Colonic mucosa (tissue), 4 donors: Measurements from ENCODE around the gene POLE2. TPM values are rescaled to one million over a fixed set of nuclear protein-coding genes. Genes with fewer than 3 reads are reported as not detected.
"Not testable (repeated sequence)": the region's sequence is repeated elsewhere in the genome, so short reads cannot be mapped to it uniquely, and the experiment has no call there.

Experiments
- DNase-seq: peaks from one replicate; pipeline ENCODE4 v3.0.0-alpha.2; 2020
- H3K27ac ChIP-seq: fragments of 200-600 bp; one replicate; pipeline ENCODE4 v1.8.0; 2021
- H3K27me3 ChIP-seq: fragments of 200-600 bp; one replicate; pipeline ENCODE4 v1.8.0; 2021
- H3K36me3 ChIP-seq: fragments of 200-600 bp; one replicate; pipeline ENCODE4 v1.8.0; 2021
- H3K4me1 ChIP-seq: fragments of 200-600 bp; one replicate; pipeline ENCODE4 v1.8.0; 2021; ENCODE audit warnings: mild to moderate bottlenecking
- H3K4me3 ChIP-seq: fragments of 200-600 bp; one replicate; pipeline ENCODE4 v1.8.0; 2021
- H3K9ac ChIP-seq, 2 donors: one replicate each; pipeline ENCODE4 v1.7.0; 2013; ENCODE audit warnings: control low read depth in 2 of 2, low read depth in 2 of 2, low read length in 2 of 2
- H3K9me3 ChIP-seq: fragments of 200-600 bp; one replicate; pipeline ENCODE4 v1.8.0; 2021
- intact Hi-C: fragments of 100-400 bp; cut with DNase I; formaldehyde crosslinking; loops from one replicate; pipeline ENCODE4 v1.14.1; 2022
- total RNA-seq, 2 donors: library from RNA; stranded (reverse); fragmentation: NEBNext Ultra II Directional in 1 of 2; extraction: Animal tissue kit (Norgen Biotek cat#: 25700) in 1 of 2; gene quantifications; one replicate each; pipeline ENCODE4 v1.2.1, GENCODE V29; 2021
- TF ChIP-seq, protein P1 (sequence below): fragments of 200-600 bp; IDR thresholded peaks from one replicate; pipeline ENCODE4 v1.8.0; 2022; ENCODE audit warnings: antibody characterized with exemption, mild to moderate bottlenecking
- donor health status: healthy.
- donor health status: DM: no; HTN: no; CAD: no.
- donor health status: DM: no; HTN: no; CAD: no.

POLE2 gene, protein sequence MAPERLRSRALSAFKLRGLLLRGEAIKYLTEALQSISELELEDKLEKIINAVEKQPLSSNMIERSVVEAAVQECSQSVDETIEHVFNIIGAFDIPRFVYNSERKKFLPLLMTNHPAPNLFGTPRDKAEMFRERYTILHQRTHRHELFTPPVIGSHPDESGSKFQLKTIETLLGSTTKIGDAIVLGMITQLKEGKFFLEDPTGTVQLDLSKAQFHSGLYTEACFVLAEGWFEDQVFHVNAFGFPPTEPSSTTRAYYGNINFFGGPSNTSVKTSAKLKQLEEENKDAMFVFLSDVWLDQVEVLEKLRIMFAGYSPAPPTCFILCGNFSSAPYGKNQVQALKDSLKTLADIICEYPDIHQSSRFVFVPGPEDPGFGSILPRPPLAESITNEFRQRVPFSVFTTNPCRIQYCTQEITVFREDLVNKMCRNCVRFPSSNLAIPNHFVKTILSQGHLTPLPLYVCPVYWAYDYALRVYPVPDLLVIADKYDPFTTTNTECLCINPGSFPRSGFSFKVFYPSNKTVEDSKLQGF
- total RNA-seq, result 10 to 100 TPM in 1 of 2 donors, 1 to 10 TPM in 1; 2.5 to 15.9 TPM

DNA sequence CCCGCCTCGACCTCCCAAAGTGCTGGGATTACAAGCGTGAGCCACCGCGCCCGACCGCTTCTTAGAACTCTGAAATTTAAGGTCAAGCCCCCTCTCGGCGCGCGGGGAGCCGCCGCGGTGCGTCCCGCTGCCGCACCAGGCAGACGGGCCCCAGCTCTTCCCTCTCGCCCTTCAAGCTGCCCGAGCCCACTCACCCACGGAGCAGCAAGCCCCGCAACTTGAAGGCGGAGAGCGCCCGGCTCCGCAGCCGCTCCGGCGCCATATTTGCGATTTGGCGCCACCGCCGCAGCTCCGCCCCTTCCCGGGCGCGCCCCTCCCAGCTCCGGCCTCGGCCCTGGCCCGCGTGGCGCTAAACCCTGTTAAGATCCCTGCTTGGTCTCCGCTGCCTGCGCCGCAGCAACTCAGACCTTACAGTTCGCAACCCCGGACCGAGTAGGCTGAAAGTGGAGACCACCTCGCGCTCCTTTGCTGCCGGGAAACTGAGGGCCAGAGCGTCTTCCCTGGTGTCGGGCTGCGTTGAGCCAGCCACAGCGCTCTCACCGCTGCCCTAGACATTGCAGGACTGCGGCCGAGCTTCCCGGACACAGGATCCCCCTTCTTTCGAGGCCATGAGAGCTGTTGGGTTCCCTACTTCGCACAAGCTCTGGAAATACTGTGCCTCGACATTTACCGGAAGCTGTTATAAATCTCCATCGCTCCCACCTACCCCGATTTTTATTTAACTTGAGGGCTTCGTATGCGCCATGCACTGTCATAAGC lies at the start of gene POLE2:
TSS of gene POLE2 (minus strand) at position 273 of the 759 bp plus-strand sequence. CDS start at position 262, 11 bp downstream.
- H3K27ac ChIP-seq, result peak within 1 kb of the TSS; percentile 69
- peak within 1 kb of the TSS; percentile 57 for H3K4me3 ChIP-seq
- no peaks in the 10 kb centered on the region for H3K4me1 ChIP-seq
- peak within 1 kb of the TSS; percentile 56 to 90 for H3K9ac ChIP-seq
- no peaks in the 10 kb centered on the region for H3K27me3 ChIP-seq
- DNase-seq, result peak; percentile 78
- no peaks in the 10 kb centered on the region for H3K9me3 ChIP-seq
- no peaks in the 10 kb centered on the region for H3K36me3 ChIP-seq
- intact Hi-C loops, result no loop called here
- TF ChIP-seq, protein P1, sequence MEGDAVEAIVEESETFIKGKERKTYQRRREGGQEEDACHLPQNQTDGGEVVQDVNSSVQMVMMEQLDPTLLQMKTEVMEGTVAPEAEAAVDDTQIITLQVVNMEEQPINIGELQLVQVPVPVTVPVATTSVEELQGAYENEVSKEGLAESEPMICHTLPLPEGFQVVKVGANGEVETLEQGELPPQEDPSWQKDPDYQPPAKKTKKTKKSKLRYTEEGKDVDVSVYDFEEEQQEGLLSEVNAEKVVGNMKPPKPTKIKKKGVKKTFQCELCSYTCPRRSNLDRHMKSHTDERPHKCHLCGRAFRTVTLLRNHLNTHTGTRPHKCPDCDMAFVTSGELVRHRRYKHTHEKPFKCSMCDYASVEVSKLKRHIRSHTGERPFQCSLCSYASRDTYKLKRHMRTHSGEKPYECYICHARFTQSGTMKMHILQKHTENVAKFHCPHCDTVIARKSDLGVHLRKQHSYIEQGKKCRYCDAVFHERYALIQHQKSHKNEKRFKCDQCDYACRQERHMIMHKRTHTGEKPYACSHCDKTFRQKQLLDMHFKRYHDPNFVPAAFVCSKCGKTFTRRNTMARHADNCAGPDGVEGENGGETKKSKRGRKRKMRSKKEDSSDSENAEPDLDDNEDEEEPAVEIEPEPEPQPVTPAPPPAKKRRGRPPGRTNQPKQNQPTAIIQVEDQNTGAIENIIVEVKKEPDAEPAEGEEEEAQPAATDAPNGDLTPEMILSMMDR, result no peak

DNA sequence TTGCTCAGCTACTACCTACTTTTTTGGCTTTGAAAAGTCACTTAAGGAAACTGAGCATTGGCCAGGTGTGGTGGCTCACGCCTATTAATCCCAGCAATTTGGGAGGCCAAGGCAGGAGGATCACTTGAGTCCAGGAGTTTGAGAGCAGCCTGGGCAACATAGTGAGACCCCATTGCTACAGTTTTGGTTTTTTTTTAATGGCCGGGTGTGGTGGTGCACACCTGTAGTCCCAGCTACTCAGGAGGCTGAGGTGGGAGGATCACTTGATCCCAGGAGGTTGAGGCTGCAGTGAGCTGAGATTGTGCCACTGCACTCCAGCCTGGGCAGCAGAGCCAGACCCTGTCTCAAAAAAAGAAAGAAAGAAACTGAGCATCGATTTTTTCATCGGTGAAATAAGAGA lies 47.7 kb upstream of the POLE2 start:
- H3K9me3 ChIP-seq, intact Hi-C loops, H3K27me3 ChIP-seq, H3K9ac ChIP-seq, H3K4me1 ChIP-seq, H3K36me3 ChIP-seq, DNase-seq, H3K4me3 ChIP-seq, H3K27ac ChIP-seq: not testable (repeated sequence)

DNA sequence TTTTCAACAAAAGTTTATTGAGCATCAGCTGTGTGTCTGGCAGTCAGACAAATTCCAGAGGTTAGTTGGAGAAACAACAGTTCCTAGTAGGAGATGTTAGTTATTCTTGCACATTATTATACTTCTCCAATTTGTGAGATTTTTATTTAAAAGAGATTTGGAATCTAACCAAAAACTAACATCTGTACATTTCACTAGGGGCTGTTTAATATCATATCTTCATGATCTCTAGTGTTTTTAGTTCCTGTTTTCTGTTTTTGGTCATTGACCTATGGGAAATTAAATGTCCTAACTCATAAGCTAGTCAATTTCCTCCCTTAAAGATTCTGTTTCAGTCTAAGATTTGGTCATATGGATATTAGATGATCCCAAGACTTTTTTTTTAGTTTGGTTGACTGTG lies 45.8 kb upstream of the POLE2 start:
- TF ChIP-seq, protein P1, result no peak
- H3K4me1 ChIP-seq, result no peaks in the 10 kb centered on the region
- H3K9me3 ChIP-seq, result no peaks in the 10 kb centered on the region
- H3K27ac ChIP-seq, result no peak overlapping the region
- H3K9ac ChIP-seq, result no peak overlapping the region
- no peak overlapping the region for H3K4me3 ChIP-seq
- H3K36me3 ChIP-seq, result no peaks in the 10 kb centered on the region
- no peak for DNase-seq
- intact Hi-C loops, result no loop called here
- no peaks in the 10 kb centered on the region for H3K27me3 ChIP-seq

DNA sequence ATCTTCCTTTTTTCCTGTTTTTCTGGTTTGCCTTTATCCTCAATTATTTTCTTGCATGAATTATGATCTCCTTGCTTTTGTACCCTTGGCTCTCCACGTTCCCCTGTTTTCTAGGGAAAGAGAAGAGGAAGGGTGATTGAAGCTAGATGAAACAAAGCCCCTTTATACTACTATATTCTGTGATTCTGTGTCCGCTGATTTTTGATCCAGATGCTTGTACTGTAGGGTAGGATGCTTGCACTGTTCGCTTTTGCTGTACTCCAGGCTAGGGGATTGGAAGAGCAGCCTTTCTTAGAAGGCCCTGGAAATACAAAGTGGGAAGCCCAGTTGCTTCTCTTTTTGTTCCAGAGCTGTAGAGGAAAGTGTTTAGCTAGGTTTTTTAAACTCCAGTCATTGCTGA lies 44.9 kb upstream of the POLE2 start:
- intact Hi-C loops, result no loop called here
- no peak for DNase-seq
- no peaks in the 10 kb centered on the region for H3K4me1 ChIP-seq
- H3K9ac ChIP-seq, result no peak overlapping the region
- H3K4me3 ChIP-seq, result no peak overlapping the region
- TF ChIP-seq, protein P1, result no peak
- H3K9me3 ChIP-seq, result no peaks in the 10 kb centered on the region
- H3K27me3 ChIP-seq, result no peaks in the 10 kb centered on the region
- no peaks in the 10 kb centered on the region for H3K36me3 ChIP-seq
- no peak overlapping the region for H3K27ac ChIP-seq

DNA sequence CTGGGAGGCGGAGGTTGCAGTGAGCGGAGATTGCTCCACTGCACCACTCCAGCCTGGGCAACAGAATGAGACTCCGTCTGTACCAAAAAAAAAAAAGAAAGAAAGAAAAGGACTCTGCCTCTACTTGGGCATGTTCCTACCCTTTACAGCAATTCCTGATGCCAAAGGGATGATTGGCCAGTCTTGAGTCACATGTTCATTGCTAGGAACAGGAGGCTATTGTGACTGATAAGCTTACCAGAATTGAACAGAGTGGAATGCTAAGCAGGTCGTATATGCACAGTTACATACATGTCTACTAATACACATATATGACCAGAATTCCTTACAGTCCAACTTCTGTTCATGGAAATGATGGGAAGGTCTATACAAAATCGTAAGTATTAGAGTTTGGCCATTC lies 39.2 kb upstream of the POLE2 start:
- H3K9ac ChIP-seq, result no peak overlapping the region
- no peaks in the 10 kb centered on the region for H3K36me3 ChIP-seq

DNA sequence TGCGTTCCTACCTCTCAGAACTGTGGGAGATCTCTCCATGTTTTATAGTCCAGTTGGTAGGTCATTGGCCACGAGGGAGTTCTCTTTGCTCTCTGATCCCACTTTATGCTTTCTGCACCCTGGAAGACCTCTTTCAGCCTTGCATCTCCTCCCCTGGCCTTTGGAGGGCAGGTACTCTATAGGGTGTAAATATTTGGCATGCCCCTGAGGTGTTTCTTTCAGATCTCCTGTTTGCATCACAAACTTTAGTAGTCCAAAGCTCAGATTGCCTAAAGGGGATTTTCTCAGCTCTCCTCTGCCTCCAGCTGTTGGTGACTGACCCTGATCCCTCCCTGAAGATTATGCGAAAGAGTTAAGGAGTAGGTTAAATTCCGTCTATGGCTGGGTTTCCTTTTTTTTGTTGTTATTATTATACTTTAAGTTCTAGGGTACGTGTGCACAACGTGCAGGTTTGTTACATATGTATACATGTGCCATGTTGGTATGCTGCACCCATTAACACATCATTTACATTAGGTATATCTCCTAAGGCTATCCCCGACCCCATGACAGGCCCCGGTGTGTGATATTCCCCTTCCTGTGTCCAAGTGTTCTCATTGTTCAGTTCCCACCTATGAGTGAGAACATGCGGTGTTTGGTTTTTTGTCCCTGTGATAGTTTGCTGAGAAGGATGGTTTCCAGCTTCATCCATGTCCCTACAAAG lies 33.9 kb upstream of the POLE2 start:
- H3K4me3 ChIP-seq, result not testable (repeated sequence)

More for the DNA sequence above, 39.2 kb upstream of the POLE2 start:
- no peak overlapping the region for H3K4me3 ChIP-seq
- TF ChIP-seq, protein P1, result no peak
- no peaks in the 10 kb centered on the region for H3K4me1 ChIP-seq
- H3K9me3 ChIP-seq, result no peaks in the 10 kb centered on the region
- intact Hi-C loops, result no loop called here
- DNase-seq, result no peak
- H3K27ac ChIP-seq, result no peak overlapping the region
- no peaks in the 10 kb centered on the region for H3K27me3 ChIP-seq

More for the DNA sequence above, 33.9 kb upstream of the POLE2 start:
- H3K9me3 ChIP-seq, H3K27ac ChIP-seq, H3K36me3 ChIP-seq, H3K27me3 ChIP-seq, H3K4me1 ChIP-seq, H3K9ac ChIP-seq, DNase-seq, intact Hi-C loops: not testable (repeated sequence)
